ENCODE results near the gene ATXN1.

DNA sequence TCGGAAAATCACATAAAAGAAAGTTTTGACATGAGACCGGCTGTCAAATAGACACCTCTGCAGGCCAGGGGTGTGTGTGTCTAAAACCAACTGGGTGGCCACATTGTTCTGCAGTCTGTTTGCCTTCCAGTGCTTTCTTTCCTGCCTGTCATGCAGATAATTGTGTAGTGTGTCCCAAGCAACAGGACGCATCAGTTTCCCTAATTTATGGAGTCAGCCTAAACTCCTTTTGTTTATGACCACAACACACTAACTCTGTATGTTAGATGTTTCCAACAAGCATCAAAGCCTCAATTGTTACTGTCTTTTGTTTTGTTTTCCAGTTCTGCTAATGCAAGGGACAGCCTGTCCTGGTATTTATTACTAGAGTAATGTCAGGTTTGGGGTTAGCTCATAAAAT, 205.7 kb downstream of the ATXN1 start:
- no peak for TF ChIP-seq POLR2A (IDR thresholded peaks at IDR 0.05)
- TF ChIP-seq, protein P1, sequence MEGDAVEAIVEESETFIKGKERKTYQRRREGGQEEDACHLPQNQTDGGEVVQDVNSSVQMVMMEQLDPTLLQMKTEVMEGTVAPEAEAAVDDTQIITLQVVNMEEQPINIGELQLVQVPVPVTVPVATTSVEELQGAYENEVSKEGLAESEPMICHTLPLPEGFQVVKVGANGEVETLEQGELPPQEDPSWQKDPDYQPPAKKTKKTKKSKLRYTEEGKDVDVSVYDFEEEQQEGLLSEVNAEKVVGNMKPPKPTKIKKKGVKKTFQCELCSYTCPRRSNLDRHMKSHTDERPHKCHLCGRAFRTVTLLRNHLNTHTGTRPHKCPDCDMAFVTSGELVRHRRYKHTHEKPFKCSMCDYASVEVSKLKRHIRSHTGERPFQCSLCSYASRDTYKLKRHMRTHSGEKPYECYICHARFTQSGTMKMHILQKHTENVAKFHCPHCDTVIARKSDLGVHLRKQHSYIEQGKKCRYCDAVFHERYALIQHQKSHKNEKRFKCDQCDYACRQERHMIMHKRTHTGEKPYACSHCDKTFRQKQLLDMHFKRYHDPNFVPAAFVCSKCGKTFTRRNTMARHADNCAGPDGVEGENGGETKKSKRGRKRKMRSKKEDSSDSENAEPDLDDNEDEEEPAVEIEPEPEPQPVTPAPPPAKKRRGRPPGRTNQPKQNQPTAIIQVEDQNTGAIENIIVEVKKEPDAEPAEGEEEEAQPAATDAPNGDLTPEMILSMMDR (IDR thresholded peaks at IDR 0.05), result no peak
- no peak for TF ChIP-seq EP300 (IDR thresholded peaks at IDR 0.05)
- TF ChIP-seq POLR2AphosphoS5 (IDR thresholded peaks at IDR 0.05), result no peak

Data from gastroesophageal sphincter (tissue), 3 donors.